Putamen (tissue), 1 donor: ENCODE data around the gene PRKCH.
A peak's percentile ranks its signal among the peaks of the same experiment; 100 is the strongest.

Experiments
- DNase-seq: peaks from one replicate; pipeline ENCODE4 v3.0.0-alpha.2; 2016; ENCODE audit warnings: low spot score

Gene PRKCH

DNA sequence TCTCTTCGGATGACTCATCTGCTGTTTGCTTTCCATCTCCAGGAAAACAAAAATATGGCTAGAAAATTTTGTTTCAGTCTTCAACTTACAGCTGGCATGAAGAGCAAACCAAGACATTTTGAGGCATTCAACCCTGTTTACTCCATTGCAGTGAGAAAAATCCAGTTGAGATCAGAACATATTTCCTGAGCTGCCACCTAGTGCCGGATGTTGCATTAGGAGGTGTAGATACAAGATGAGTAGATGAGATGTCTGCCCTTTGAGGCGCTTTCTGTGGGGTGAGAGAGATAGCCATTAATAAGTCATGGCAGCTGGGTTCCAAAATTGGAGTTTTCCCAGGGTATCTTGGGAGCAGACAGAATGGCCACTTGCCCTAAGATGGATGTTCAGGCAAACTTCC, 171.1 kb downstream of the PRKCH start:
- DNase-seq: no peak

DNA sequence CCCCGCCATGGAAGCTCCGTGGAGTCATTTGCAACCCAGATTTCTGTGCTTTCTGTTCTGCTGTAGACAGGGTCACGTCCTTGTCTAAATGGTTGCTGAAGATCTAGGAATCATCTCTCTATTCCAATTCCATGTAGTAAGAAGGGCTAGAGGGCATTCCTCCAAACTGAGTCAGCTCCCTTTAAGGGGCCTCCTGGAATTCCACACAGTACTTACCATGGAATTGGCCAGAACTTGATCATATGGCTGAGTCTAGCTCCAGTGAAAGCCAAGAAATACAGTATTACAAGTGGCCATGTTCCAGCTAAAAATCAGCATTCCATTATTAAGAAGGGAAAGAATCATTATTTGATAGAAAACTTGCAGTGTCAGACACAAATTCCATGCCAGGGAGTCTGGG, 171.9 kb downstream of the PRKCH start:
- DNase-seq: no peak

DNA sequence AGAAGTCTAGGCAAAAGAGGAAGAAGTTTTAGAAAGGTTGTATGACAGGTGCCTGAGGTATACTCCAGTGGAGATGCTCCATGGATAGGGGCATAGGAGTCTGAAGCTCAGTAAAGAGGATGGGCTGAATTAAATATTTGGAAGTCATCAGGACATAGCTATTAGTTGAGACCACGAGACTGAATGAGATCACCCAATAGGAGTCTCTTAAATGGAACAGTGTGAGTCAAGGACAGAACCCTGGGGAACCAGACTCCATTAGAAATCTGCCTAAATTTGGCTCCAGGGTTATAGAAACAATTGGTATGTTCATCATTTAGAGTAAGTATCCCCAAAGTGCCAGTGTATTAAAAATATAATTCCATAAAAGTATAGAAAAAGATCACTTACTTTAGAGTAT, 172.6 kb downstream of the PRKCH start:
- no peak for DNase-seq

GRCh38 chr14:61495809-61496208, 174.4 kb downstream of the PRKCH start:
- no peak for DNase-seq

DNA sequence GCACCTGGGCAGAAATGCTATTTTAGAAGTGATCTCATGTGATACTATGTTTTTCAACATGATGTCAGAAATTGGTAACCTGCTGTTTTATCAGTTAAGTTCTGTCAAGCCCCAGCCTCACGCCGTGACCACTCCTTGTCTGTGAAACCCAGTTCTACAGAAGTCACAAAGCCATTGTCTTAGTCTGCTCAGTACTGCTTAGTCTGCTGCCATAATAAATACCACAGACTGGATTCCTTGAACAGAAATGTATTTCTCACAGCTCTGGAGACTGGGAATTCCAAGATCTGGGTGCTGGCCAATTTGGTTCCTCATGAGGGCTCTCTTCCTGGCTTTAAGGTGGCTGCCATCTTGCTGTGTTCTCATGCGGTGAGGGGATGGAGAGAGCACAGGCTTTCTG, 176.9 kb downstream of the PRKCH start:
- no peak for DNase-seq

DNA sequence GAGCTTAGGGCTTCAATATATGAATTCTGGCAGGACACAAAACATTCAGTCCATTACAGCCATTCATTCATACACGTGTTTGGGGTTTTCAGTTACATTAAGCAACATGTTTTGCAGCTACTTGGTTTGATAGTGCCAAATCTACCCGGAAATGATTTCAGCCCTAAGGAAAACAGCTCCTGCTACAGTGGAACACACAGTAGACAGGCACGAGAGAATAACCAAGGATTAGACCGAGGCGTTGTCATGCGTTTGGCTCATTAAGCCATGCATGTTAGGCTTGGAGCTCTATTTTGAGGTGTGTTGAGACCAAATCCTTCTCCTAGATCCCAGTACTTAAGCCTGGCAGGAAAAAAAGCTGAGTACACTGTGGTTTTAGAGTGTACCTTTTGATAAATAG, 177.4 kb downstream of the PRKCH start:
- DNase-seq: no peak

- no peak for DNase-seq
Measured at GRCh38 chr14:61499991-61500390, 178.6 kb downstream of the PRKCH start.

DNA sequence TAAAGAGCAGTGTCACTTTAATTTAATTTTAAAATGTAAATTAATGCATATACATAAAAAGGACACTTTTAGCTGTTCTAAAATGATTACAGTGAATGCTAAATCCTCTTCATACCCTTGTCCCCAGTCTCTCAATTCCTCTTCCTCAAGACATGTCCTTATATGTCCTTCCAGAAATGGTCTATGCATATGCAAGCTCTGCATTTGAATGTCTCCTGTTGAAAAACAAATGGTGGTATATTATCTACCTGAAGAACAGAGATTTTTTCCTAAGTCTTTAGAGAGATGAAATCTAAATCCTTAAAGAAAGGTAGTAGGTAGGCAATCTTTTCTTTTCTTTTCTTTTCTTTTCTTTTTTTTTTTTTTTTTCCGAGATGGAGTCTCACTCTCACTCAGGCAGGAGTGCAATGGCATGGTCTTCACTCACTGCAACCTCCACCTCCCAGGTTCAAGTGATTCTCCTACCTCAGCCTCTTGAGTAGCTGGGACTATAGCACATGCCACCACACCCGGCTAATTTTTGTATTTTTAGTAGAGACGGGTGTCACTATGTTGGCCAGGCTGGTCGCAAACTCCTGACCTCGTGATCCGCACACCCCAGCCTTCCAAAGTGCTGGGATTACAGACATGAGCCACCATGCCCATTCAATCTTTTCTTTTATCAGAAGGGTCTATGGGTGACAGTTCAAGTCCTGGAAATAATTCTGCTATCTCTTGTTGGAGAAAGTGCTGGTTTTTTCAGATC, 180.5 kb downstream of the PRKCH start:
- DNase-seq: no peak

DNA sequence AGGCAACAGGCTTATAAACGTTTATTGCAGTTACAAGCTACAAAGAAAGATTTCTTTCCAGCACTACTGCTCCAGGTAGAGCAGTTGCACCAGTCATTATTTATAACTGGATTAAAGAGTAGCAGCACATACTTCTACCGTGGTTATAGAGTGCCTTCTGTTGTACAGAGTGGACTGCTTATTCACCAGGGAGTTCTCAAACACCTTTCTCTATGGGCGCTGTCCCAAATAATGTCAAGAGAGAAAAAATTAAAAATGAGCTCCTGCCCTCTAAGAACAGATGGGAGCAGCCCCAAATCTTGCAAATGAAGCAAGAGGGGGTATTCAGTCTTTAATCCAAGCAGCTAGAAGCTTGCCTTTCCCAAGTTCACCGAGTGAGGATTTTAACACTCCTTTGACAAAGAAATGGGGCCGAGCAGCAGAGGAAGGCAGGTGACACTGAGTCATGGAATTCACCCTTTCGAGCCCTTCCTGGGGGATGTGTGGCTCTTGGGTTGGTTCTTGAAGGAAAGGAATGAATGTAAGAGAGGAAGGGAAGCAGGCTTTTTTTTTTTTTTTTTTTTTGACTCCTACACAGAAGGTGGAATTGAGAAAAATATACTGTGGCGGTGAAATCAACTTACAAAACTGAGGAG, 181.2 kb downstream of the PRKCH start:
- DNase-seq: no peak

GRCh38 chr14:61503167-61503801, 181.9 kb downstream of the PRKCH start:
- DNase-seq: no peak

DNA sequence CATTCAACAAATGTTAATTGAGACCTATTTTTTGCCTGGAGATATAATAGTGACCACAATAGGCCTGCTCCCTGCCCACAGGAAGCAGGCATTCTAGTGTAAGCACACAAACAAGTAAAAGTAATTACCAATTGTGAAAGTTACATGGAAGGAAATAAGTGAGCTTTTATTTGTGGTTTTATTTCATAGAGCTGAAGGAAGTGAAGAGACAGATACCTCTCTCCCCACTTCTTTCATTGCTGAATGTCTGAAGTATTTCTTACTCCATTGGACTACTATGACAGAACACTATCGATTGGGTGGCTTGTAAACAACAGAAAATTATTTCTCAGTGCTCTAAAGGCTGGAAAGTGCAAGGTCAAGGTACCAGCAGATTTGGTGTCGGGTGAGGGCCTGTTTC, 183.5 kb downstream of the PRKCH start:
- no peak for DNase-seq

DNA sequence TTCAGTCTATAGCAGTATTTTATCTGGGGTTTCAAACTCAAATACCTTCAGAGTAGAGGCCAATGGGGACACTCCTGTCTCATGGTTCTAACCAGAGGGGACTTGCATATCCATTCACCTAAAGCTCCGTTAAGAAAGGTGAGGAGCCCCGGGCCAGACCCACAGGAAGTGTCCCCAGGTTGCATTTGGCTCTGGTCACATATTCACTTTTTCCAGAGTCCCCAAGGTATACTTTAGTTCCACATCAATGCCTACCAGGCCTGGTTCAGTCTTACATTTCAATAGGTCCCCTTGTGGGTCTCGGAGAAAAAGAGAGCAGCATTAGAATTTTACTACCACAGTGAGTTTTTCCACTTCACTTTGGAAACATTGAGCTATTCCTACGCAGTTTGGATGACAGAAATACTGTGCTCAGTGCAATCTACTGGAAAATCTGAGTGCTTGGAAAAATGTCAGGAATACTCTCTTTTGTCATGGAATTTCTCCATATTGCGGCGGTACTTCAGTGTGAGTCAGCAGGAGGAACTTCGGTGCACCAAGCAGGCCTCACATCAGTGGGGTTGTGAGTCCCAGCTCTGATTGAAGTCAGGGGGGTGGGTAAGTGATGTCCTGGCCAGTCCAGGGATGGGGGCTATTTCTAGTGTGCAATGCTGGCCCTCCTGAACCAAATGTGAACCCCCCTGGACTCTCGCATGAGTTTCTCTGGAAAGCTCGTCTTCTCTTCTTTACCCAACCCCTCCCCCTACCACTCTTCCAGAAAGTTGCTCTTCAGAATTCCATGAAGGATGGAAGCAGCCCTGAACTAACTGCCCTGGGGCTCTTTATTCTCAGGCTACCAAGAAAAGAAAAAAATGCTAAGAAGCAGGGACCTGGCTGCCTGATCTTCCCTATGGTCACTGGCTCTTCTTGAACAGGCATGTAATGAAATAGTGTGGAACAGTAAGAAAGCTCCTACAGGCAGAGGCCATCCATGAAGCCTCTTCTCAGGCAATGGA, 184.7 kb downstream of the PRKCH start:
- DNase-seq: peak; percentile 50

- no peak for DNase-seq
Measured at GRCh38 chr14:61508526-61508925, 187.1 kb downstream of the PRKCH start.

DNA sequence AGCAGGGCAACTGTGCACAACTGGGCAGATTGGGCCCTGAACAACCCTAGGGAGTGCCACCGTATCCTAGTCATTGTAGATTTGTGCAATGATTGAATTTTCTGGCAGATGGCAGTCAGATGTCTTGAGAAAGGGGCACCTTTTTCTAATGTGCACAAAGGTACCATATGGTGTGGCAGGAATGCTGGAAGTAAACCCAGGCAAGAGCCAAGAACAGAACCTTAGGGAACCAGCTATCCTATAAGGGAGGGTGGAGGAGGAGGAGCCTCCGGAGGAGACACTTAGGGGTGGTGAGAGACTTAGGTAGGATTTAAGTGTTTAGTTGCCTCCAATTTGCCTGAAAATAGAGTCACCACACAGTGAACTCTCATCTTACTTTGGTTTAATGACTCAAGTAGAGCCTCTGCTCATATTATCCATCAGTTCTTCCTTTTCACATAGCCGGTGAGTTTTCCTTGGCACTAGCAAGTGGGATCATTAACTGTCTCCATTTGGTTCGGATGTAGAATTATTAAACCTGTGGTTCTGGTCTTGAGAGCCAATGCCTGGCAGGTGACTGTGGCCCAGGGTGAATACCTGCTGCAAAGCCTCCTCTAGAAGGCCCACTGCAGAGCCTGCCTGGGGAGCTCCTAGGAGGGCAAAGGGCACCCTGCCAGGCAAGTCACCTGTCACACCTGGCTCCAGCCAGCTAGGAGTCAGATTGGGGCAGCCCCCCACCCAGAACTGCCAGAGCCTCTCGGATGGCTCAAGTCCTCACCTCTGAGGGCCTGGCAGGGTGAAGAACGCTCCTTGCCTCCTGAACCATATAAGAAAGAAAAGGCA, 189.6 kb downstream of the PRKCH start:
- DNase-seq: no peak

- peak; percentile 83 for DNase-seq
Measured at GRCh38 chr14:61511558-61511948, 190.2 kb downstream of the PRKCH start.

- DNase-seq: no peak
Measured at GRCh38 chr14:61512026-61512834, 190.9 kb downstream of the PRKCH start.

- DNase-seq: no peak
Measured at GRCh38 chr14:61513986-61514830, 192.8 kb downstream of the PRKCH start.

GRCh38 chr14:61514927-61515326, 193.5 kb downstream of the PRKCH start:
- DNase-seq: no peak

GRCh38 chr14:61515436-61516117, 194.2 kb downstream of the PRKCH start:
- no peak for DNase-seq
